ENCODE results near the gene AFF3.
"Not testable (repeated sequence)": the region's sequence is repeated elsewhere in the genome, so short reads cannot be mapped to it uniquely, and the experiment has no call there.

AFF3 gene

GRCh38 chr2:99797475-99797874 is 344.9 kb downstream of the AFF3 start:
- no peak for DNase-seq (ENCODE audit: low spot score)

DNA sequence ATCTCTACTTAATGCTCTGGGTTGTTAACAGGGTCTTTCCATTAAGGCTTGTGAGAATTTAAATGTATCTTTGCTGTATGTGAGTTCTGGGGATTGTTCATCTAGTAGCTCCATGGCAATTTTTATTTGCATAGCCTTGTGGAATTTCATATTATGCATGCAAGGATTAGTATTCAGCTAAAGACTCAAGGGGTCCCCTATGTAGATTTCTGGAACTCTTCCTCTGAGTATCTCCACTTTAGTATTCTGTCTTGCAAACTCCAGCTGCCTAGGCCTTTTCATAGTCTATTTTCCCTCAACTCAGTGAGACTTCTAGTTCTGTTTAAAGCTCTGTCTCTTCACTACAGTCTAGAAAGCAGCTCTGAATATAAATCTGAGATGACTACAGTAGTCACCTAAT is 348.0 kb downstream of the AFF3 start:
- no peak for DNase-seq (ENCODE audit: low spot score)

- DNase-seq (ENCODE audit: low spot score), result no peak
Observed at GRCh38 chr2:99793022-99793421, 349.4 kb downstream of the AFF3 start.

DNA sequence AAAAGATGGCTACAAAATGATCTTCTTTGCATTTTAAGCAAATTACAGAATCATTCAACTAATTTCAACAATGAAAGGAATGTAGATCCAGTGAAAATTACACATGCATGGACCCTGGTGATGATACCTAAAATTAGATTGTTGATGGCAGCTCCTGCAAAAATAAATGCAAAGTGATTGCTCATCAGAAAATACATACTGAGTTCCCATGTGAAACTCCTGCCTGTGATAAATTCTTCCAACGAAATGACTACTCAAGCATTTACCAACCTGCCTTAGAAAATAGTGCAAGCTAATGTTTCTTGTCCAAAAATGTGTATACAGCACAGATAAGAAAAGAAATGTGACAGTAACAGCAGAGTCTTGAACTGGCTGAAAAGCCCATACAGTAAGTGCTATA is 352.5 kb downstream of the AFF3 start:
- no peak for DNase-seq (ENCODE audit: low spot score)

DNA sequence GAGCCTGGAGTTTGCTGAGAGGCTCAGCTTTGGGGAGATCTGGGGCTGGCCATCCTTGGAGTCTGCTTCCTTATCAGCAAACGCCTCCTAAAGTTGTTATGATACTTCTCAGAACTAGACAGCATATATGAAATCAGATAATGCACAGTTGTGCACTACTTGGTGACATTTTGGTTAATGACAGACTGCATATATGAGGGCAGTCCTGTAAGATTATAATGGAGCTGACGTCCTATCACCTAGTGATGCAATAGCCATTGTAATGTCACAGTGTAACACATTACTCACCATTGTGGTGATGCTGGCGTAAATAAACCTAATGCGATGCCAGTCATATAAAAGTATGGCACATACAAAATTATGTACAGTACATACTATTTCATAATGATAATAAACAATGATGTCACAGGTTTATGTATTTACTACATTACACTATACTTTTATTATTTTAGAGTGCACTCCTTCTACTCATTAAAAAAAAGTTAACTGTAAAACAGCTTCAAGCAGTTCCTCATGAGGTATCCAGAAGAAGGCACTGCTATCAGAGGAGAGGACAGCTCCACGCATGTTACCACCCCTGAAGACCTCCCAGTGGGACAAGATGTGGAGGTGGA is 354.5 kb downstream of the AFF3 start:
- no peak for DNase-seq (ENCODE audit: low spot score)

DNA sequence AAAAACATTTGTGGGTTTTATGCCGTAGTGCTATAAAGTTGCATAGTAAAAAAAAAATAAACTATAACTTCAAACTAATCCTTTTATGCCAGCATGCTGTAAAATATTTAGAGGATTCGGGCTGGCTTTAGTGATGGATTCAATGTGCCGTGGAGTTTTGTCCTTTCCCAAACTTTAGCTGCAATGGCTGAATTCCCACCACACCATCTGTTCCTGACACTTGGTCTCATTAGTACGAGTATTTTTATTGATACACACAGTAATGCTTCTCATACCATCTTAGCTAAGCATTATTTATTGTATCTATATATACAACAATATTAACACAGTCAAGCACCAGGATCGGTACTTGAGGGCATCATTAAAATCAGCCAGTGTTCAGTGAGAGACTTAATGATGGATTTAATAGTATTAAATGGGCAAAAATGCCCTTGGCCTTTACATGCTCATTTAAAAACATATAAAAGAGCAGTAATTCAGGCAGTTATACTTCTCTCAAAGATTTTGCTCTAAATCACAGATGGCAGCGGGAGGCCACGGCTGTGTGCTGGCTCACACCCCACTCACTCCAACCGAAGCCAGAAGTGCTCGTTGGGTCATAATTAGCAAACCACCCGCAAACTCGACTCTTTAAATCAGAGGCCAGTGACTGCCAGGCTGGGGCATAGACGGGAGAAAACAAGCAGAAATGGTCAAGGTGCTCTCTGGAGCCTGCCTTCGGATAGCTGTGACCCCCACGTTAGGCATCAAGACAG is 355.6 kb downstream of the AFF3 start:
- DNase-seq (ENCODE audit: low spot score), result no peak

DNA sequence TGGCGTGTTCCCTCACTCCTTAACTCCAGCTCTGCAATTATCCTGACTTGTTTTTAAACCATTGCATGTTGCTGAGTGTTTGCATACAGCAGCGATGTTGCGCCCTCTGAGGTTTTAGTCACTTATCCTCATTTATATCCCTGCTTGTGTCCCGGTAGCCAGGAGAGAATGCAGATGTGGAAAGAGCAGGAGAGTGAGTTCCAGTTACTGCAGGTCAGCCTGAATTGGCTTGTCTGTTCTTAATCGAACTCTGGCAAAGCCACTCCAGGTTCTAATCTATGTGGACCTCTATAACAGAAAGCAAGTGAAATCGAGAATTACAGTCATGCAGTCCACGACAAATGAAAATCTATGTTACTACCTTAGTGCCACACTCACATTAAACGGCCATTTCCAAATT is 357.4 kb downstream of the AFF3 start:
- DNase-seq (ENCODE audit: low spot score), result no peak

GRCh38 chr2:99784282-99784681 is 358.1 kb downstream of the AFF3 start:
- DNase-seq (ENCODE audit: low spot score), result no peak

- DNase-seq (ENCODE audit: low spot score), result no peak
Observed at GRCh38 chr2:99780276-99780675, 362.1 kb downstream of the AFF3 start.

DNA sequence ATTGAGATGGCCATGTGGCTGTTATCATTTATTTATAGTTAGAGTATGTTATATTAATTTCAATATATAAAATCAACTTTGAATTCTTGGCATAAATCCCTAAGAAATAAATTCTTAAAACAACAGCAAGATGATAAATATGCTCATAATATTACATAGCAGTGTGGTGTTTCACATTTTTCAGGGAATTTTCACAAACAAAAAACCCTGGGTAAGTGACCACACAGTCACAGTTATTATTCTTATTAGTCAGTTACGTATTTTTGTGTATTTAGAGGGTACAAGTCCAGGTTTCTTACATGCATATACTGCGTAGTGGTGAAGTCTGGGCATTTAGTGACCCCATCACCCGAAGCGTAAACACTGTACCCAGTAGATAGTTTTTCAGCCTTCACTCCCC is 363.1 kb downstream of the AFF3 start:
- DNase-seq (ENCODE audit: low spot score), result no peak

- no peak for DNase-seq (ENCODE audit: low spot score)
Observed at GRCh38 chr2:99777656-99778290, 364.6 kb downstream of the AFF3 start.

DNA sequence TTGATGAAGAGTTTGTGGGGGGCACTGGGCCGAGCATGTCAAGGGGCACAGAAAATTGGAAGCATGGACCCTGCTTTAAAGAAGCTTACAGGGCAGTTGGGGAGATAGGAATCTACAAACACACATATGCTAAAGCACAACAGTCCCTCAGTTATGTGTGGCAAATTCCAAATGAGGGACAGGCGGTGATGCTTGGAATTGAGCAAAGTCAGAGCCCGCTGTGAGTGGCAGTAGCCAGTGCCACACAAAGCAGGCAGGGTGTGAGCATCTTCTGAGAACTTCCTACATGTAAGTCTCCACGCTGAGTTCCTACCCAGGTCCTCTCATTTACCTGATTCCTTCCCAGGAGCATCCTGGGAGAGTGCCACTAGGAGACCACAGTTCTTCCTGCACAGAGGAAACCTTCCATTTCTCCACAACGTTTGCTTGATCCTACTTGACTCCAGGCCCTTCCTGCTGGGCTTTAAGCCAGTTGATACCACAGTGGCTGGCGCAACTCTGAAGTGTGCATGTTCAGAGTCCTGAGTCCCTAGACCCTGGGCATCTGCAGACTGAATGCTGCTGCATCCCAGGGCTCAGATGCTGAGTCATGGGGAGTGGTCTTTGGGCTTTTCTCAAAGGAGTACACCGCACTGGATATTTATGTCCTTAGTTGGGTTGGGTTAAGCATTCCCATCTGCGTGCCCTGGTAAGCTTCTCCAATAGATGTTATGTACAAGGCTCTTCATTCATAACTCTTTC is 365.3 kb downstream of the AFF3 start:
- DNase-seq (ENCODE audit: low spot score), result no peak

DNA sequence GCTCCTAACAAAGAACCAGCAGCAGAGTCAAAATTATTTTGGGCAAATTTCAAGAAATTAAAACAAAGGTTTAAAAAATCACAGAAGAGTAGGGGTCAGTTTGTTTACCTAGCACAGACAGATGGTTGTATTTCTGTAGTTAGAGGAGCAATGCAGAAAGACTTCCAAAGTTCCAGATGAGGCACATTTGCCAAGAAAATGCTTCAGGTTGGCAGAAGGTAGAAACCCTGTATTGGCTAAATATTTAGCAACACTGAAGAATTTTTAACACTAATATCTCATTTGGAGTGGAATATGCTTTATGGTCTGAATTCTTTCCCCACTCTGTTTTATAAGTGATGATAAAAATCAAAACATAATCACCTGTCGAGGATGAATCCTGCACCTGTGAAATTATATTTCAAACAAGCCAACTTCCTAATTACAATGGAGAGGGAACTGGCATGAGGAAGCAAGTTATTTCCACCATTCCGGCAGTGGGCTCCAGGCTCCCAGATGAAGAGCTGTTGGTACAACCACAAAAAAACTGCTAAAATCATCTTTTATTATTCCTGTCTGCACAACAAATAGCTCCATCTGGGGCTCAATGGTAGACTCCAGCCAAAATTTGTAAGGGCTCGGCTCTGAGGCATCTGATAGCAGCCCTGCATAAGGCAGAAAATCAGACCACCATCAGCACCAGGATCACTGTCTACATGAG is 366.0 kb downstream of the AFF3 start:
- DNase-seq (ENCODE audit: low spot score), result no peak

DNA sequence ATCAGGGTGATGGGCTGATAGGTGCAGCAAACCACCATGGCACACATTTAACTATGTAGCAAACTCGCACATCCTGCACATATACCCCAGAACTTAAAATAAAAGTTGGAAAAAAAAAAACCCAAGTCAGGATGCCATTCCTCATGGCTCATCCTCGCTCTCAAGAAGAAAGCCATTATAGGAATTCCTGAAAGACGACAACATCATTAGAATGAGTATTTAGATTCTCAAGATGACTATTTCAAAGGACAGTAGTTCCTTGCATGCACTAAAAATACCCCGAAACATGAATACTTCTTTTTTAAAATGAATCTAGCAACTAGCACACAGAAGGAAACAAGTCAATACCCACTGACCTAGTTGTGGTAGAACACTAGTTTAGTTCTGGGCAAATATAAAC is 366.8 kb downstream of the AFF3 start:
- no peak for DNase-seq (ENCODE audit: low spot score)

- not testable (repeated sequence) for DNase-seq (ENCODE audit: low spot score)
Observed at GRCh38 chr2:99773642-99774041, 368.7 kb downstream of the AFF3 start.

GRCh38 chr2:99772591-99773331 is 369.6 kb downstream of the AFF3 start:
- no peak for DNase-seq (ENCODE audit: low spot score)

- DNase-seq (ENCODE audit: low spot score), result no peak
Observed at GRCh38 chr2:99771681-99772333, 370.6 kb downstream of the AFF3 start.

GRCh38 chr2:99770876-99771275 is 371.5 kb downstream of the AFF3 start:
- DNase-seq (ENCODE audit: low spot score), result no peak

- no peak for DNase-seq (ENCODE audit: low spot score)
Observed at GRCh38 chr2:99765731-99766318, 376.6 kb downstream of the AFF3 start.

DNA sequence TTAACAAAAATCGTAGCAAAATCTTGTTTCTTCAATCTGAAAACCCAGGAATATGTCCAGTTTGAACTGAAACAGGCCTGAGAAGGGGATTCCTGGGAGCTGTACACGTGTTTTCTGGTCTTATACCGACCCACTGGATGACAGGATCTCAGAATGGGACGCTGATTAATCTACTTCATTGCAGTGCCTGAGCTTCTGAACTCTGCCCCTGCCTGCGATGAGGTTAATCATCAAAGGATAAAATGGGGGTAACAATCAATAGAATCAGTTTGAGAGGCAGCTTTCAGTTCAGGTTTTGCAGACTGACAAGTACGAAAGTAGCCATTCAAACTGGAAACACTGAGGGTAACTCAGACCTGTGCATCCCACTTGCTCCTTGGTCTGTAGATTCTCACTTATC is 378.6 kb downstream of the AFF3 start:
- no peak for DNase-seq (ENCODE audit: low spot score)

All from SK-N-DZ (cell line).